ENCODE data around the gene POLR3GL.
"Not testable (repeated sequence)": the region's sequence is repeated elsewhere in the genome, so short reads cannot be mapped to it uniquely, and the experiment has no call there.

POLR3GL gene, protein sequence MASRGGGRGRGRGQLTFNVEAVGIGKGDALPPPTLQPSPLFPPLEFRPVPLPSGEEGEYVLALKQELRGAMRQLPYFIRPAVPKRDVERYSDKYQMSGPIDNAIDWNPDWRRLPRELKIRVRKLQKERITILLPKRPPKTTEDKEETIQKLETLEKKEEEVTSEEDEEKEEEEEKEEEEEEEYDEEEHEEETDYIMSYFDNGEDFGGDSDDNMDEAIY

DNA sequence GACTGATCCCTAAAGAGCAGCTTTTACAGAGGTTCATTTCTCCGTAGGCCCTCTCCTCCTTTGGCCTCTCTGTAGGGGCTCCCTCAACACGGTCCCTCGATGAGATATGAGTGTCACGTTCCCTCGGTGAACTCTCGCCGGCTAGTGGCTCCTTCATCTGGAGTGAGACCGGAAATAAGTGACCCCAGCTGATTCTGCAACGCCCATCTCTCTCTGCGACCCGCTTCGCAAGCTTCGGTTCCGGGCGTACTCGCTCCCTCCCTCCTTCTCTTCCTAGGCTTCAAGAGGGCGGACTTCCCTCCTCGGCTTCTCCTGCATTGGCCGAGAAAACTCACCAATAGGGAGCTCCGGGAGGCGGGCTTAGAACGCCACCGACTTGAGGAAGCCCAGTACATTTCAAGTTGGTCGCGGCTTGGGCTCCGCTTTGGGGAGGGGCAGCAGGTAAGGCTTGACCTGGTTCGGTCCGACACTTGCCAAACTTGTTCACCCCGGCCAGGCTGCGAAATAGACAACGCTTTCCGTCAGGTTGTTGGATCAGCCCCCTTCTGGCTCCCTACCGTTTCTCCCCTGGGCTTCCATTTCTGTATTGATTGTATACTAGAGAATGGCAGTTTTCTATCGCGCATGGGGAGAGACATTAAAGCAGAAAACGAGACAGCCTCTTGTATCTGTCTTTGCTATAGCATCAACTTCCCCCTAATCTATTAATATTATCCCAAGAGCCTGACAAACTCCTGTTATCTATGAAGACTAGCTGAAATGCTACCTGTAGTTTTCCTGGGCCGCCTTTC, at the start of gene POLR3GL, which contains the start of gene ANKRD34A:
POLR3GL (plus strand) TSS at position 363 of the 791 bp plus-strand sequence. CDS start 10,176 bp downstream, outside the sequence.
ANKRD34A (minus strand) TSS at position 248 of the 791 bp plus-strand sequence. CDS start 2,816 bp downstream, outside the sequence.
- DNase-seq (ENCODE audit: low read depth in 2 of 2), result peak; percentile 85 to 87

DNA sequence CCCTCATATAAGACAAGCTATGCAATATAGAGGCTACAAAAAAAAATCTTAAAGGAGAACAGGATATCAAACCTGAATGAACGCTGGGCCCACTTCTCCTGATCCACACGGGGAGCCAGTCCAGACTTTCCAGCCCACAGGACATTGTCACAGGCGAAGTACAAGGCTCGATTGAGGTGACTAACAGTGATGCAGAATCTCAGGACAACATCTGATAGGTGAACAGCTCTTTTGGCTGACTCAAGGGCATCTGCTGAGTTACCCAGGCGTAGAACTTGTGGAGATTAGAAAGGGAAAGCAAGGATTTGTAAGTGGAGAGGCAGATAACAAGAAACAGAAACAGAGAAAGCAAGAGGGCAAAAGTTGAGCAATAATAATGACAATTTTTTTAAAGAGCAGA, 47.7 kb upstream of the POLR3GL start:
- no peak for DNase-seq (ENCODE audit: low read depth in 2 of 2)

DNA sequence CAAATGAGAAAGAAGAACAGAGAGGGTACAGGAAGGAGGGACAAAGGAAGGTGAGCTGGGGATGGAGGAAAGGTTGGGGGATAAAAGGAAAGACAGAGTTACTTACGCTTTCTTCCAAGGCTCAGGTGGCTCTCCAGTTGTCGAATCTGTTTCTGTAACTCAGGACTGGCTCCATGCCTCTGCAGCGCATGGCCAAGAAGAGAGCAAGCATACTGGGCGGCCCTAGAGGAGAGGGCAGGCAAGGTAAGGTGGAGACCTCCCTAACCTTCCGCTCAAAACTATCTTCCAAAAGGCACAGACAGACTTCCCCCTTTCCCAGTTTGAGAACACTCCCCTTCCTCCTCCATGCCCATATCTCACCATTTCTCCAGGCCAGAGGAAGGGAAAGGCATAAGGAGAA, 46.9 kb upstream of the POLR3GL start:
- no peak for DNase-seq (ENCODE audit: low read depth in 2 of 2)

DNA sequence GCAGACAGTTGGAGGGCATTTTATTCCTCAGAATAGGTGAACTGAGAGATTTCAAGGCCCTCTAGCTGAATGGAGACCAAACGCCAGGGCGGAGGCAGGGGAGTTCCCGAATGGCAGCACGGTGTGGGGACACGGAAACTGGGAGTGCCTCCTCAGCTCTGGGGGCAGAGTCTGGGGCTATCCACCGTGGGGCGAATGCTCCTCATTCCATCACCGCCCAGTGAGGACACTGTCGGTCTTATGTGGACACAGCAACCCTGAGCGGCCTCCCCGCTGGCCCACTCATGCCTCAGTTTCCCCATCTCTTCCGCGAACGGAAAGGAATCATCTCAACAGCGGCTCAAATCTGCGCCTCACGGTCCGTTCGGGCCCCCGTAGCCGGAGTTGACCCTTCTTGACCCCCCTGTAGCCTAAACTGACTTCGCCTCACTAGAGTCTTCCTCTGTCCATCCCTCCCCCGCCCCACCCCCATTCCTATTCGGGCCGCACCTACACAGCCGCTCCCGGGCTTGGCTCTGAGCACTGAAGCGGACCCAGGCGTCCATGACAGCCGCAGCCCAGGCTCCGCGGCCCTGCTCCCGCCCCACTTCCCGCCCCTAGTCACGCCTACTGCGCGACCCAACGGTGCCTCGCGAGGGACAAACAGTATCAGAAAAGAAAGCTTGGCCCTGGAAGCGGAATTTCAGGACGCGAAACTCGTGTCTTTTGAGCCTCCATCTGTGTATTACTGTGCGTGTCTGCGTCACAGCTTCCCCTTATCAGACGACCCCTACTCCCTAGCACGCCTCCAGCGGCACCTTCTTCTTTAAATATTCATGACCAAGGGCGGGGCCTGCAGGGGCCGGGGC, 46.1 kb upstream of the POLR3GL start, which contains the start of gene PEX11B:
PEX11B (minus strand) TSS at position 574 of the 848 bp plus-strand sequence; CDS start at position 545, 29 bp downstream.
- DNase-seq (ENCODE audit: low read depth in 2 of 2), result peak; percentile 83 to 86

DNA sequence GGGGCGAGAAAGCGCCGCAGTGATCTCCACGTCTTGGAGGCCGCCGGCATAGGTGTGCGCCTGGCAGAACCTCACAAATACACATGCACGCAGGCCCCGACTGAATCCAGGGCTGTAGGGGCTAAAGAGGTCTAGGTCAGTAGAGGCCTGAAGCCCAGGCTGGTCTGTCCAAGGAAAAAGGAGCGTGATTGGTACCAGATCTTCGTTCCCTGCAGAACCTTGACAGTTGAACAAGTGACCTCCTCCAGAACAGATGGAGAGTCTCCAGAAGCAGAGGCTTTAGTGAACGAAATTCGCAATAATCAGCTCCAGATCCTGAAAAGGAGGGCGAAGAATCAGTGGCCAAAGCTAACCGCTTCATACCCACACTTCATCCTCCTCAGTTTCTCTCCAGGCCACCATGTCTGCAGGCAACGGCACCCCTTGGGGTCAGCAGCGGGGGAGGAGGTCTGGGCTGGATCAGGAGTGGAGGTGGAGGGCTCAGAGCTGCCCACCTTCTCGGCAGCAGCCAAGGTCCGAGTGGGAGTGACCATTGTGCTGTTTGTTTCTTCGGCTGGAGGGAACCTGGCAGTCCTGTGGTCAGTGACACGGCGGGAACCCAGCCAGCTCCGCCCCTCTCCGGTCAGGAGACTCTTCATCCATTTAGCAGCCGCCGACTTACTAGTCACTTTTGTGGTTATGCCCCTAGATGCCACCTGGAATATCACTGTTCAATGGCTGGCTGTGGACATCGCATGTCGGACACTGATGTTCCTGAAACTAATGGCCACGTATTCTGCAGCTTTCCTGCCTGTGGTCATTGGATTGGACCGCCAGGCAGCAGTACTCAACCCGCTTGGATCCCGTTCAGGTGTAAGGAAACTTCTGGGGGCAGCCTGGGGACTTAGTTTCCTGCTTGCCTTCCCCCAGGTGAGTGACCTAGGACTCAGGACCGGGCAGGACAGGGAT, 45.2 kb upstream of the POLR3GL start:
- DNase-seq (ENCODE audit: low read depth in 2 of 2), result no peak

DNA sequence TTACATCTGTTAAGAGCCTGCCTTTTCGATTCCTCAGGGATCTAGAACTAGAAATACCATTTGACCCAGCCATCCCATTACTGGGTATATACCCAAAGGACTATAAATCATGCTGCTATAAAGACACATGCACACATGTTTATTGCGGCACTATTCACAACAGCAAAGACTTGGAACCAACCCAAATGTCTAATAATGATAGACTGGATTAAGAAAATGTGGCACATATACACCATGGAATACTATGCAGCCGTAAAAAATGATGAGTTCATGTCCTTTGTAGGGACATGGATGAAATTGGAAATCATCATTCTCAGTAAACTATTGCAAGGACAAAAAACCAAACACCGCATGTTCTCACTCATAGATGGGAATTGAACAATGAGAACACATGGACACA, 44.2 kb upstream of the POLR3GL start:
- not testable (repeated sequence) for DNase-seq (ENCODE audit: low read depth in 2 of 2)

DNA sequence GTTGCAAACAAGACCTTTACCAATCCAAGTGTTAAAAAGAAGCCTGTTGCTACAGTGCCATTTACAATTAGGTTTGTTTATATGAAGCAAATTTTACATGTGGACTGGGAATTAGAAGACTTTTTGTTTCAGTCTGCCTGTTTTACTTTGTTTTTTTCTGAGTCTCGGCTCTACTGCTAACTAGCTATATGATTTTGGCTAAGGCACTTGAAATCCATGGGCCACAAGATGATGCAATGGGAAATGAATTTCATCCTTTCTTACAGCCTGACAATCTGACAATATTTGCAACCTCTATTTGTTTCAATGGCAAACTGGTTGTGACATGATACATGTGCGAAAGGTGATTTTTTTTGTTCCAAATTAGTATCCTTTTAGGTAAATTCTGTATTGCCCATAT, 42.2 kb upstream of the POLR3GL start:
- no peak for DNase-seq (ENCODE audit: low read depth in 2 of 2)

DNA sequence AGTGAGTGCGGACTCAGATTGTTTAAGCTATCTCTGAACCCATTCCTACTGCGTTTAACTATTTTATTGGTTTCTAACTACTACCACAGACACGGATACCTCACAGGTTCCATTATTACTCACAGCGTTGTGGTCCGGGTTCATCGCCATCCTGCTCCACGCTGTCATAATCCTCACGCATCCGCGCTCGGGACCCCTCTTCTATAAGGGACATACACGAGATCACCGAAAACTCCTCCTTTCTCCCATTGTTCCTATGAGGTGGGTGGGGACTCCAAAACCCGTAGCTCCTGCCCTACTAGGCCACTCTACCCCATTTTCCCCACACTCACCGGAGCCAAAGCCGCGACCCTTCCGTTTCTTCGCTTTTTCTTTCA, 37.8 kb upstream of the POLR3GL start:
- DNase-seq (ENCODE audit: low read depth in 2 of 2), result peak; percentile 46 to 49

DNA sequence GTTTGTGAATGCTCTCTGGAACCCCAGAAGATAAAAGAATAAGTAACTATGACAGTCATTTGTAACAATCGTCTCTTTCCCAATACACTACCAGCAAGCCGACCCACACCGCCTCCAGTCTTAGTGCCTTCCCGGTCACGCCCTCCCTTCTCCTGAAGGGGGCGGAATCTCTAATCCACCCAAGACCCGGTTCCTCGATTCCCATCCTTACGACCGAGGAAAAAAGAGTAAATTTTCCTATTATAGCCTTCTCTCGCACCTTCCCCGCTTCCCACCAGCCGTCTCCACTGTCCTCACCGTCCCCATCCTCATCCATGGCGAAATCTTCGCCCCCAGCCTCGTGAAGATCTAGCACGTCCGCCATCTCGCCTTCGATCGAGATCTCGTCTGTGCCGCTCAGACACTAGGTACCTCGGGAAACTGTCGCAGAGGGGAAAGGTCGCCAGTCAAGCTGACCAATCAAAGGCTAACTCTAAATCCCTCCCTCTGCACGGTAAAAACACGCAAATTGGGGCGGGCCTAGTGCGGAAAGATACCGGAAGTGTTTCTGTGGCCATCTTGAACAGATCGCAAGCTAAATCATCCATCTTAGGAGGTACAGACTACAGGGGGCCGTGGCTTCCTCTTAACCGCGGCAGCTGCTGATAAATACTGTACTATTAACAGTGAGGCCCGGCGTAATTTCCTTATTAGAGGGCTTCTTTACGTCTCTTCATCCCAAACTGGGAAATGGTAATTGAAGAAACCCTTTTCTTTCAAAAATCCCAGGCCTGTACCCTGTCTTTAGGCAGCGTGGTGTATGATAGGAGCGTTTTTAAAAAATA, 37.2 kb upstream of the POLR3GL start, which contains the start of gene RBM8A:
RBM8A (minus strand) TSS at position 422 of the 824 bp plus-strand sequence; CDS start at position 364, 58 bp downstream.
- DNase-seq (ENCODE audit: low read depth in 2 of 2), result peak; percentile 91 to 92

DNA sequence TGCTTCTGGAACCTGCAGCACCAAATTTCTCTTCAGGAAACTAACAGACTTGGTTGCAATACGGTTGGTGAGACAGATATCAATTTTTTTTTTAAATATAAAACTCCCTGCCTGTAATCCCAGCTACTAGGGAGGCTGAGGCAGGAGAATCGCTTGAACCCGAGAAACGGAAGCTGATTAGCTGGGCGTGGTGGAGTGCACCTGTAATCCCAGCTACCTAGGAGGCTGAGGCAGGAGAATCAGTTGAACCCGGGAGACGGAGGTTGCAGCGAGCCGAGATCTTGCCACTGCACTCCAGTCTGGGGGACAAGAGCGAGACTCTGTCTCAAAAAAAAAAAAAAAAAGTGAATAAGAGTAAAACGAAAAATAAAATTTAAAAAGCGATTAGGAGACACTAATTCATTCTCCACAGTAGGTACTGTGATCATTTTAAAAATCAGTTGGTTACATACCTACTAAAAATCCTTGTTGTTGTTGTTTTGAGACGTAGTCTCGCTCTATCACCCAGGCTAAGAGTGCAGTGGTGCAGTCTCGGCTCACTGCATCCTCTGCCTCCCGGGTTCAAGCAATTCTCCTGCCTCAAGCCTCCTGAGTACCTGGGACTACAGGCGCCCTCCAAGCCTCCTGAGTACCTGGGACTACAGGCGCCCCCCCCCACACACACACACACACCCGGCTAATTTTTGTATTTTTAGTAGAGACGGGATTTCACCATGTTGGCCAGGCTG, 36.4 kb upstream of the POLR3GL start:
- DNase-seq (ENCODE audit: low read depth in 2 of 2), result no peak

DNA sequence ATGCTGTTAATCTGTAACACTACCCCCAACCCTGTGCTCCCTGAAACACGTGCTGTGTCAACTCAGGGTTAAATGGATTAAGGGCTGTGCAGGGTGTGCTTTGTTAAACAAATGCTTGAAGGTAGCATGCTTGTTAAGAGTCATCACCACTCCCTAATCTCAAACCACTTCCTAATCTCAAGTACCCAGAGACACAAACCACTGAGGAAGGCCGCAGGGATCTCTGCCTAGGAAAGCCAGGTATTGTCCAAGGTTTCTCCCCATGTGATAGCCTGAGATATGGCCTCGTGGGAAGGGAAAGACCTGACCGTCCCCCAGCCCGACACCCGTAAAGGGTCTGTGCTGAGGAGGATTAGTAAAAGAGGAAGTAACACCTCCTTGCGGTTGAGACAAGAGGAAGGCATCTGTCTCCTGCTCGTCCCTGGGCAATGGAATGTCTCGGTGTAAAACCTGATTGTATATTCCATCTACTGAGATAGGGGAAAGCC, 31.9 kb upstream of the POLR3GL start:
- not testable (repeated sequence) for DNase-seq (ENCODE audit: low read depth in 2 of 2)

DNA sequence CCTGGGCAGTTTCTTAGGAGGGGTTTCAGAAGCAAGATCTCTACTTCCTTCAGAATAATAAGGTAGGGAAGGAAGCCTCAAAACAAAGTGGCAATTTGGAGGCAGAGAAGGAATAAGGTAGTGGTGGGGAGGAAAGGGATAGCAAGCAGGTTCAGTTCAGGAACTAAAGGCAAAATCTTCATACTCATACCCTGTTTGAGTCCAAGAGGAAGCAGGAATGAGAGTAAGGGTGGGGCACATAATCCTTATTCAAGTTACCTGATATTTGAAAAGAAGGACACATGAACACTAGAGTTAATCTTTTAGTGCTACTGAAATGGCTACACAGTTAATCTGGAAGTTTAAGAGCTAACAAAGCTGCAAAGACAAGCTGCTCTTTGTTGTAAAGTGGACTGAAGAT, 28.8 kb upstream of the POLR3GL start:
- DNase-seq (ENCODE audit: low read depth in 2 of 2), result no peak

DNA sequence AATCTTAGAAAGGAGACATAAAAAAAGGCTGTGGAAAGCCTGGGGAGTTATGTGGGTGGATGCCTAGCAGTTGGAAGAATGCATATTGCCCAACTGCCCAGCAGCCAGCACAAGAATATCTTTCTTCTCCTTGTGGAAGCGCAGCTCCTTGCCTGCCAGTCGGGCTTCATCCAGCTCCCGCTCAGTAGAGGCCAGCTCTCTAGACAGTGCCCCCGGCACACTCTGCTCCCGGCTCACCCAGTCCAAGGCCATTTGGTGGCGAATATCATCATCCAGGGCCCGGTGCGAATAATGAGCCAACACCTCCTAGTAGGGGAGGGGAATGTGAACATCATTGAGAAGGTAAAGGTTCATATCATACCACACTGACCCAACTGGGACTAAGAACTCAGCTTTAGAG, 28.2 kb upstream of the POLR3GL start:
- no peak for DNase-seq (ENCODE audit: low read depth in 2 of 2)

DNA sequence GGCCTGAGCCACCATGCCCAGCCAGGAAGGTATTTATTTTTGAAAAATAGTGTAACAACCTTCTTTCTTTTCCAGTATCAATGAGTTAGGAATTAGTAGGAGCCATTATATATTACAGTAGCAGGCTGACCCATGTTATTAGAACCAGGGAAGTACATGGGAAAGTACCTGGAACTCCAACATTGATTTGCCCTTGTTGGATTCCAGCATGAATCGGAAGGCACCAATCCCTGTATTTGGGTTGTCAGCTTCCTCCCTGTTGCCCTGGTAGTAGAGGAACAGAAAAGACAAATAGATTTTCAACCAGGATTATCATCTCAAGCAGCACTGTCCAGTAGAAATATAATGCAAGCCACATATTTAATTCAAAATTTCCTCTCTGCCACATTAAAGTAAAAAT, 27.1 kb upstream of the POLR3GL start:
- no peak for DNase-seq (ENCODE audit: low read depth in 2 of 2)

DNA sequence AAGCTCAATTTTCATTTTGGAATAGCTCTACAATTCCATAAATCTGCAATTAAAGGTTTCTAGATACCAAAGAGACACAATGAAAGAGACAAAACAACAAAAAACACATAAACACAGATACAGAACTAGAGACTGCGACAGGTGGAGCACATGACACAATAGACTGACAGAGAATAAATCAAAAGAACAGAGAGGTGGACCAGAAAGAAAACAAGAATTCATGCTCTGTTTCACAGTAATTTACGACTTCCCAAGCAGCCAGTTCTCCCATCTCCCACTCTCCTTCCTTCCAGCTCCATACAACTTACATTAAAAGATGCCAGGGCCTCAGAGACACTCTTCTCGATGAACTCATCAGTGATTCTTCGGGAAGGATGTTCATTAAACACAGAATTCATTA, 22.1 kb upstream of the POLR3GL start:
- DNase-seq (ENCODE audit: low read depth in 2 of 2), result no peak

DNA sequence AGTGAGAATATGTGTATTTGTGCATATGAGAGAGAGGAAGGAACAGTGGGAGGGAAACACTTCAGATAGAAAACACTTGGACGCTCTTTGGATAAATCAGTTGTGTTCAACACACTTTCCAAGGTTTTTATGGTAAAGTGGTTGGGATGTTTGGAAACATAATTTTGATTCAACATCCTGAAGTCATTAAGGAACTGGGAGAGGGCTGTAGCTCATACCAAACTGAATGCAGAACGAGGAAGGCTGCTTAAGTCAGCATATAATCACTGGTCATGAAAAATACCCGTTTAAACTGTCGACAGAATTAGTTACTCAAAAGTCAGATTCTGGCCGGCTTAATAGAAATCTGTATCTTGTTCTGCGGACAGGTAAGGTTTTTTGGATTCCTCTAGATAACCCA, 21.6 kb upstream of the POLR3GL start:
- no peak for DNase-seq (ENCODE audit: low read depth in 2 of 2)

DNA sequence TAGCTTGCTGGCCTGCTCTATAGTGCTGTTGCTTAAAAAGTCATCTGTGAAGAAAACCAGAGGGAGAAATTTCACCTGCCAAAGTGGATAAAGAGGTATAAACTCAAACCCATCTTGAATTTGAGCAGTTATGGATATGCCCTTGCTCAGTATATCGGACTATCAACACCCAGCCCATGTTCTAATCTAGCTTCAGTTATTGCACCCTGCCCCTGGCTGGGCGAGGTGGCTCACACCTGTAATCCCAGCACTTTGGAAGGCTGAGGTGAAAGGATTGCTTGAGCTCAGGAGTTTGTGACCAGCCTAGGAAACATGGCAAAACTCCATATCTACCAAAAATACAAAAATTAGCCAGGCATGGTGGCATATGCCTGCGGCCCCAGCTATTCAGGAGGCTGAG, 20.0 kb upstream of the POLR3GL start:
- DNase-seq (ENCODE audit: low read depth in 2 of 2), result no peak

DNA sequence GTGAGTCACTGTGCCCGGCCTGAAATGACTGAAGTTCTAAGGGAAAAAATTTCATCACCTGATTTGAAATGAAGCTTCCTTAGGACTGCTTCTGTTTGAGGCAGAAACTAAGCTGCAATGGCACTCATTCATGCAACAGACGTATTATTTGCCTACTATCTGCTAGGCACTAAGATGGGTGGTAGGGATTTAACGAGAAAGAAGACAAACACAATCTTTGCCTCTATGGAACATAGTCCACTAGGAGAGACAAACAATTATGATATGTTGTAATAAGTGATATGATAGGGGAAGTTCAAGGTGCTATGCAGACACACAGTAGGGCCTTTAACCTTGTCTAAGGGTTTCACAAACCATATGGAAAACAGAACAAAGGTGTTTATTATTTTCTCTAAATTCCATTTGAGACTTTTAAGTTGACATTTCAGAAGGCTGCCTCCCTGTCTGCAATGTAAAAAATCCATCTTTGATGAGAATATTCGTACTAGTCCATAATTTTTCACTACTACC, 18.0 kb upstream of the POLR3GL start:
- no peak for DNase-seq (ENCODE audit: low read depth in 2 of 2)

DNA sequence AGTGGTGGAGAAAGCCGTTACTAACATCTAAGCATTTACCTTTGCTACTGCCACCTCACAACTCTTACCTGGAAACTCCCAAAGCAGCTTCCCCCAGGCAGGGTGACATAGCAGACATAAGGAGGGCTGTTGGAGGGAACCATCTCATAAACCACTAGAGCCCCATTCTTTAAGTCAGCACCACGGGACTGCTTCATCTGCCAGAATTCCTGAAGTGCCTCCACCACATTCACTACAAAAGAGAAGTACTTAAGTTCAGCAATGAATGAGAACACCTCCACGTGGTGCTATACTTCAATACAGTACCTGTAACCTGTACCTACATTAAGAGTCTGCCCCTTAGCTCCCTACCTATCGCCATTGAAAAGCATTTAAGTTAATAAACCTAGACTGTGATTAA, 16.9 kb upstream of the POLR3GL start:
- no peak for DNase-seq (ENCODE audit: low read depth in 2 of 2)
